CD4-positive, alpha-beta memory T cell (primary cell): ENCODE results near the gene HLA-DOB. TPM values are rescaled to one million over a fixed set of nuclear protein-coding genes. Genes with fewer than 3 reads are reported as not detected.
A peak's percentile ranks its signal among the peaks of the same experiment; 100 is the strongest.

Source experiments
- CTCF ChIA-PET: fragments of 350-600 bp; sonication (Branson Sonifier 250); formaldehyde crosslinking; loops from one replicate; lab custom pipeline; 2021; ENCODE audit warnings: inconsistent platforms; ENCODE audit not compliant: partially characterized antibody; lab: Charles Lee
- POLR2A ChIA-PET: fragments of 350-600 bp; sonication (Branson Sonifier 250); formaldehyde crosslinking; loops from one replicate; lab custom pipeline; 2021; ENCODE audit not compliant: partially characterized antibody; lab: Charles Lee
- DNase-seq, 5 donors: peaks; one replicate each; pipeline versions ENCODE4 v3.0.0 to v3.0.0-alpha.2; 2020 to 2022; ENCODE audit warnings: mixed read lengths in 1 of 5
- H3K27ac ChIP-seq: one replicate; pipeline ENCODE4 v1.7.0; 2013; ENCODE audit warnings: low read depth, low read length
- H3K27me3 ChIP-seq: 2 replicates; pipeline ENCODE4 v1.7.0; 2013; ENCODE audit warnings: mild to moderate bottlenecking, low read length, moderate library complexity; ENCODE audit not compliant: insufficient read depth
- H3K36me3 ChIP-seq: 2 replicates; pipeline ENCODE4 v1.7.0; 2013; ENCODE audit warnings: mild to moderate bottlenecking, low read length, moderate library complexity; ENCODE audit not compliant: insufficient read depth
- H3K4me1 ChIP-seq: 2 replicates; pipeline ENCODE4 v1.7.0; 2013; ENCODE audit warnings: mild to moderate bottlenecking, low read length, moderate library complexity; ENCODE audit not compliant: insufficient read depth
- H3K4me3 ChIP-seq, 2 donors: one replicate each; pipeline ENCODE4 v1.7.0; 2013; ENCODE audit warnings: low read length in 2 of 2, mild to moderate bottlenecking in 1 of 2
- H3K9me3 ChIP-seq, 2 donors: one replicate each; pipeline ENCODE4 v1.7.0; 2013; ENCODE audit warnings: low read length in 2 of 2, control low read depth in 1 of 2; ENCODE audit not compliant: control insufficient read depth in 1 of 2
- H3K27ac Mint-ChIP-seq, 7 donors: one replicate each; pipeline ENCODE4 v1.8.0; 2020 to 2021; ENCODE audit warnings: mixed read lengths in 7 of 7, mild to moderate bottlenecking in 6 of 7, inconsistent platforms in 3 of 7, moderate library complexity in 3 of 7
- H3K27me3 Mint-ChIP-seq, 2 donors: one replicate each; pipeline ENCODE4 v1.8.0; 2020 to 2021; ENCODE audit warnings: mixed read lengths in 2 of 2
- H3K36me3 Mint-ChIP-seq, 2 donors: one replicate each; pipeline ENCODE4 v1.8.0; 2020 to 2021; ENCODE audit warnings: mixed read lengths in 2 of 2, inconsistent platforms in 1 of 2, mild to moderate bottlenecking in 1 of 2
- H3K4me1 Mint-ChIP-seq, 4 donors: one replicate each; pipeline ENCODE4 v1.8.0; 2020 to 2021; ENCODE audit warnings: mixed read lengths in 4 of 4, mild to moderate bottlenecking in 1 of 4
- H3K4me3 Mint-ChIP-seq, 8 donors: one replicate each; pipeline ENCODE4 v1.8.0; 2020 to 2021; ENCODE audit warnings: mixed read lengths in 8 of 8, mild to moderate bottlenecking in 7 of 8, moderate library complexity in 6 of 8, inconsistent platforms in 3 of 8
- H3K9me3 Mint-ChIP-seq, 8 donors: one replicate each; pipeline ENCODE4 v1.8.0; 2020 to 2021; ENCODE audit warnings: mixed read lengths in 8 of 8, mild to moderate bottlenecking in 5 of 8, inconsistent platforms in 3 of 8, moderate library complexity in 1 of 8
- intact Hi-C: fragments of 100-400 bp; cut with micrococcal nuclease; formaldehyde crosslinking; loops from one replicate; pipeline ENCODE4 v1.15.1; 2023
- polyA plus RNA-seq, 2 donors: library from polyadenylated mRNA; unstranded; fragments of 300-500 nt; fragmentation: Illumina TruSeq; gene quantifications; one replicate each; pipeline ENCODE4 v1.2.3, GENCODE V29; 2021
- total RNA-seq, 2 experiments: library from RNA; stranded (reverse); gene quantifications; one replicate each; pipeline ENCODE4 v1.2.3, GENCODE V29; 2021

Gene HLA-DOB
- total and polyA plus RNA-seq, 4 experiments from 2014 or later, result 0.22 to 2.8 (median 0.86) TPM

DNA sequence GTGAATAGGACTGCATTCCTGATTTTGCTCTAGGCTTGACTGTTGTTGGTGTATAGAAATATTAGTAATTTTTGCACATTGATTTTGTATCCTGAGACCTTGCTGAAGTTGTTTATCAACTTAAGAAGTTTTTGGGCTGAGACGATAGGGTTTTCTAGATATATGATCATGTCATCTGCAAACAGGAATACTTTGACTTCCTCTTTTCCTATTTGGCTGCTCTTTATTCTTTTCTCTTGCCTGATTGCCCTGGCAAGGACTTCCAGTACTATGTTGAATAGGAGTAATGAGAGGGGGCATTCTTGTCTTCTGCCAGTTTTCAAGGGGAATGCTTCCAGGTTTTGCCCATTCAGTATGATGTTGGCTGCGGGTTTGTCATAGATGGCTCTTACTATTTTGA, 13.4 kb downstream of the HLA-DOB start:
- no peaks in the 10 kb centered on the region for H3K9me3 ChIP-seq
- Mint-ChIP-seq H3K4me3 (no peak overlapping the region), H3K4me1 (no peaks in the 10 kb centered on the region), H3K9me3 (peaks cover 0 to 11% (median 5%) of the 10 kb centered on the region in 8 donors), H3K36me3 (no peaks in the 10 kb centered on the region), H3K27ac (no peak overlapping the region), H3K27me3 (peaks cover 44 to 50% of the 10 kb centered on the region in 2 donors)
- H3K27me3 ChIP-seq, result peaks cover 11% of the 10 kb centered on the region
- no peak overlapping the region for H3K4me3 ChIP-seq
- POLR2A ChIA-PET, result no interaction called here
- DNase-seq, result no peak
- CTCF ChIA-PET, result interaction anchor here (0.7 kb wide), 1 partner anchor 18 kb away, joined by 3 read pairs; no protein-coding TSS in a partner anchor
- H3K27ac ChIP-seq, result no peak overlapping the region
- H3K4me1 ChIP-seq, result no peaks in the 10 kb centered on the region
- intact Hi-C loops, result no loop called here
- H3K36me3 ChIP-seq, result no peaks in the 10 kb centered on the region

DNA sequence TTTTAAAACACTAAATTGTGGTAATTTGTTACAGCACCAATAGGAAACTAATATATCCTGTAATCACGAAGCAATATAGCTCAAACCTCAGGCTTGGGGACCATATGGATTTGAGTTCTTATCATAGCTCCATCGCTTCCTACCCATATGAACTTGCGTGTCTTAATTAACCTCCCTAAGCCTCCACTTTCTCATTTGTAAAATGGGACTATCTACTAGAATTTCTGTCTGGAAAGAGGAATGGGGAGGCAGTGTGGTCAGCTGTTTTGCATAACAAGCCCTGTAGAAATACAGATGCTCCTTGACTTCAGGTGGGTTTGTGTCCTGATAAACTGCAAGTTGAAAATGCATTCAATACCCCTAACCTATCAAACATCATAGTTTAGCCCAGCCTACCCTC, 17.1 kb downstream of the HLA-DOB start:
- Mint-ChIP-seq H3K9me3 (peaks cover 0 to 9% (median 2%) of the 10 kb centered on the region in 8 donors), H3K4me3 (no peak overlapping the region), H3K27ac (no peak overlapping the region), H3K36me3 (no peaks in the 10 kb centered on the region), H3K4me1 (peaks cover 6 to 11% (median 9%) of the 10 kb centered on the region in 4 donors), H3K27me3 (peaks cover 45 to 60% of the 10 kb centered on the region in 2 donors)
- Histone ChIP-seq H3K27me3 (peaks cover 14% of the 10 kb centered on the region), H3K36me3 (no peaks in the 10 kb centered on the region), H3K27ac (no peak overlapping the region), H3K4me3 (no peak overlapping the region), H3K4me1 (peaks cover 9% of the 10 kb centered on the region), H3K9me3 (no peaks in the 10 kb centered on the region)
- intact Hi-C loops, result no loop called here
- CTCF ChIA-PET, result interaction anchor here (0.7 to 1.9 kb wide), 8 partner anchors 12 to 390 kb away, joined by 3 to 11 read pairs (median 4); no protein-coding TSS in a partner anchor
- POLR2A ChIA-PET, result no interaction called here
- DNase-seq, result no peak

DNA sequence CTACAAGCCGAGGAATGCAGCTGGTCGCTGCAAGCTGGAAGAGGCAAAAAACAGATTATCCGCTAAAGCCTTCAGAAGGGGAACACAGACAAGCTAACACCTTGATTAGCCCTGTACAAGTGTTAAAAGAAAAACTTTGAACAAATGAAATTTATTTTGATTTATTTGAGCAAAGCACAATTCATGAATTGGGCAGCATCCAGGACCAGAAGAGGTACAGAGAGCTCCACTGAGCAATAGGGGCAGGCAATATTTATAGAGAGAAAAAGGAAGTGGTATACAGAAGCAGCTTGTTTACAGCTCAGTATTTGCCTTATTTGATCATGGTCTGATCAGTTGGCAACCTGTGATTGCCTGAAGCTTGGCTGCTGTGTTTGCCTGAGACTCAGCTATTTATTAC, 17.6 kb downstream of the HLA-DOB start:
- no peak overlapping the region for H3K4me3 Mint-ChIP-seq
- intact Hi-C loops, result no loop called here
- Histone ChIP-seq H3K27me3 (peaks cover 14% of the 10 kb centered on the region), H3K4me3 (no peak overlapping the region), H3K36me3 (no peaks in the 10 kb centered on the region), H3K4me1 (peaks cover 9% of the 10 kb centered on the region), H3K9me3 (no peaks in the 10 kb centered on the region), H3K27ac (no peak overlapping the region)
- H3K27me3 Mint-ChIP-seq, result peaks cover 44 to 59% of the 10 kb centered on the region in 2 donors
- peaks cover 0 to 9% (median 2%) of the 10 kb centered on the region in 8 donors for H3K9me3 Mint-ChIP-seq
- POLR2A ChIA-PET, result no interaction called here
- no peaks in the 10 kb centered on the region for H3K36me3 Mint-ChIP-seq
- CTCF ChIA-PET, result interaction anchor here (0.7 to 1.9 kb wide), 8 partner anchors 12 to 389 kb away, joined by 3 to 11 read pairs (median 4); no protein-coding TSS in a partner anchor
- DNase-seq, result no peak
- H3K4me1 Mint-ChIP-seq, result peaks cover 10 to 14% (median 12%) of the 10 kb centered on the region in 4 donors
- H3K27ac Mint-ChIP-seq, result no peak overlapping the region

DNA sequence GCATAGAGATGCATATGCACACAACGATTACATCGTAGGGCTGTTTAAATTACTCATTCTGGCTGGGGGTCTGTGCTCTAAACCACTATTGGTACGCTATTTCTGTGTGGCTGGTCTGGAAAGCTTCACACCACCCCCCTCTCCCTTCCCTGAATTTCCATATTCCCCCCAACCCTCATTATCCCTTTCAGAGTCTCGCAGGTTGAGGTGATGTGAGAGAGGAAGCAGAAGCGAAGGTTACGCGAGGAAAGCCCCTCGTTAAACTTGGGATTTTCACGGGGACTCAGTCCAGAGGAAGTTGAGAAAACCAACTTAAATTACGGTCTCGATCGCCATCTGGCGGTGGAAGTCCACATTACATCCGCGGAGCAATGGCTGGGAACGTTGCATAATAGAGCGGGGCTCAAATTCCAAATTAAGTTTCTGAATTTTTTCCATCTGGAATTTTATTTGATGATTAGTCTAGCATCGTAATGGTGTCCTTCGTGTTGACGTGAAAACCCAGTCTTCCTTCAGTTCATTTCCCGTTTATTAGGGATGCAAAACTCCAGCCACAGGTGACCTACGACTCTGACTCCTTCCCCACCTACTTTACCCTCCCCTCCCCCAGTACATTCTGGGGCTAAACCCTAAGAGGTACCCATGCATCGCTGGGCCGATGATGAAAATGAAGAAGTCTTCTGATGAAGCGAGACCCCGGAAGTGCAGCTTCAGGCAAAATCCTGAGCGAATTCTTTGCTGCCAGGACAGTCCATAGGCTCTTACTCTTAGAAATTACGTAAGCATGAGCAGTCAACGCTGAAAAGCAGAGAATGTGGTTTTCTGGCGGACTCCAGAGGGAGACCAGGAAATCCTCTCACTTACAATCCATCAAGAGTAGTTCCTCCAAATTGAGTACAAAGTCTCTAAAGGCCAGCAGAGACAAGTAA, 19.7 kb downstream of the HLA-DOB start:
- H3K4me1 ChIP-seq, result peaks cover 9% of the 10 kb centered on the region
- H3K4me3 ChIP-seq, result no peak overlapping the region
- peaks cover 41 to 63% of the 10 kb centered on the region in 2 donors for H3K27me3 Mint-ChIP-seq
- H3K27ac Mint-ChIP-seq, result no peak overlapping the region
- intact Hi-C loops, result loop anchor here (1.0 to 2.0 kb wide), 4 partner anchors 71 to 384 kb away; no protein-coding TSS in a partner anchor
- CTCF ChIA-PET, result interaction anchor here (0.8 to 2.2 kb wide), 8 partner anchors 11 to 387 kb away, joined by 3 to 9 read pairs (median 4); no protein-coding TSS in a partner anchor
- H3K9me3 ChIP-seq, result no peaks in the 10 kb centered on the region
- H3K36me3 ChIP-seq, result no peaks in the 10 kb centered on the region
- POLR2A ChIA-PET, result interaction anchor here (1.2 kb wide), 1 partner anchor 16 kb away, joined by 3 read pairs; no protein-coding TSS in a partner anchor
- peak; percentile 60 to 71 (median 65) for DNase-seq
- peak overlapping the region in 7 of 8 donors; percentile 33 to 79 (median 65) for H3K4me3 Mint-ChIP-seq
- H3K27ac ChIP-seq, result no peak overlapping the region
- no peaks in the 10 kb centered on the region for H3K36me3 Mint-ChIP-seq
- H3K27me3 ChIP-seq, result peaks cover 23% of the 10 kb centered on the region
- H3K9me3 Mint-ChIP-seq, result peaks cover 0 to 9% (median 2%) of the 10 kb centered on the region in 8 donors
- peaks cover 10 to 20% (median 13%) of the 10 kb centered on the region in 4 donors for H3K4me1 Mint-ChIP-seq

DNA sequence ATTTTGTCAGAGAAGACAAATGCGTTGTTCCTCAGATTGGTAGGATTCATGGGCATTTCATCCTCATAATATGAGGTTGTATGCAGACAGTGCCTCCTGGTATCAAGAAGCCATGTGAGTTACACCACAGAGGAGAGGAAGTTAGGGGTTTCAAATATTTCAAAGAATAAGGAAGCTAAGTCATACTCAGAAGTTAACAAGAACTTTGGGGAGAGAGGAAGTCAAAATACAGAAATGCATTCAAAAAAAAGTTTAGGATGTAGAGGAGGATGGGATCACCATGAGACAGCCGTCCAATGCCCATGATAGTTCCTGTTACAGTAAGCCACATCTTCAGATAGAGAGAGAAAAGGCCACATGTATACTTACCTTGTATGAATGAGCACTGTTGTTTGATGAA, 22.3 kb downstream of the HLA-DOB start:
- H3K4me3 Mint-ChIP-seq, result no peak overlapping the region
- H3K4me1 ChIP-seq, result peaks cover 9% of the 10 kb centered on the region
- no peak overlapping the region for H3K4me3 ChIP-seq
- H3K27ac ChIP-seq, result no peak overlapping the region
- no peaks in the 10 kb centered on the region for H3K36me3 ChIP-seq
- peaks cover 0 to 9% (median 2%) of the 10 kb centered on the region in 8 donors for H3K9me3 Mint-ChIP-seq
- H3K27me3 Mint-ChIP-seq, result peaks cover 42 to 64% of the 10 kb centered on the region in 2 donors
- peaks cover 10 to 20% (median 13%) of the 10 kb centered on the region in 4 donors for H3K4me1 Mint-ChIP-seq
- DNase-seq, result no peak
- CTCF ChIA-PET, result interaction anchor here (1.0 to 2.2 kb wide), 4 partner anchors 9 to 381 kb away, joined by 3 to 21 read pairs (median 4); partner anchors contain the start of gene TAP2
- intact Hi-C loops, result no loop called here
- H3K27me3 ChIP-seq, result peaks cover 17% of the 10 kb centered on the region
- H3K27ac Mint-ChIP-seq, result no peak overlapping the region
- H3K36me3 Mint-ChIP-seq, result no peaks in the 10 kb centered on the region
- H3K9me3 ChIP-seq, result no peaks in the 10 kb centered on the region
- POLR2A ChIA-PET, result no interaction called here

DNA sequence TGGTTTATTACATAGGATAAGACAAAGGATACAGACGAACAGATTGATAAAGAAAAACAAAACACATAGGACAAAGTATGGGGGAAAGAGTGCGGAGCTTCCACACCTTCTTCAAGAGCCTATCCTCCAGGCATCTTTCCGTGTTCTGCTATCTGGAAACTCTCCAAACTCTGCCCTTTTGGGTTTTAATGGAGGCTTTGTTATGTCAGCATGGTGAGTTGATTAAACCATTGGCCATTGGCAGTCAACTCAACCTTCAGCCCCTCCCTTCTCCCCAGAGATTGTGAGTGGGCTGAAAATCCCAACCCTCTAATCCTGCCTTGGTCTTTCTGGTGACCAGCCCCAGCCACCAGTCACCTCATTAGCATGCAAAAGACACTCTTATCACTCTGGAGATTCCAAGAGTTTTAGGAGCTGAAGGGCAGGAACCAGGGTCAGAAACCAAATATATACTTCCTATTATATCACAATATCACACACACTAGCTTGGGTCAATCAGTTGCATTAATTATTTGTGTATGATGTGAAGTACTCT, 23.8 kb downstream of the HLA-DOB start:
- no peak overlapping the region for H3K27ac ChIP-seq
- H3K36me3 Mint-ChIP-seq, result no peaks in the 10 kb centered on the region
- ChIA-PET CTCF (interaction anchor here (0.9 to 2.2 kb wide), 3 partner anchors 29 to 379 kb away, joined by 3 to 21 read pairs (median 4); no protein-coding TSS in a partner anchor), POLR2A (no interaction called here)
- H3K9me3 ChIP-seq, result no peaks in the 10 kb centered on the region
- no peaks in the 10 kb centered on the region for H3K36me3 ChIP-seq
- peaks cover 43 to 57% of the 10 kb centered on the region in 2 donors for H3K27me3 Mint-ChIP-seq
- no peak overlapping the region for H3K27ac Mint-ChIP-seq
- no peak for DNase-seq
- peaks cover 9% of the 10 kb centered on the region for H3K4me1 ChIP-seq
- H3K4me1 Mint-ChIP-seq, result peaks cover 10 to 20% (median 13%) of the 10 kb centered on the region in 4 donors
- no peak overlapping the region for H3K4me3 ChIP-seq
- no peaks in the 10 kb centered on the region for H3K9me3 Mint-ChIP-seq
- peaks cover 17% of the 10 kb centered on the region for H3K27me3 ChIP-seq
- intact Hi-C loops, result no loop called here
- H3K4me3 Mint-ChIP-seq, result no peak overlapping the region
